H9 (cell line): ENCODE data around the gene MICOS13. TPM values are rescaled to one million over a fixed set of nuclear protein-coding genes. Genes with fewer than 3 reads are reported as not detected.
A peak's percentile ranks its signal among the peaks of the same experiment; 100 is the strongest.

ENCODE experiments used
- DNase-seq: peaks from one replicate; pipeline ENCODE4 v3.0.0-alpha.2; 2017
- H2AFZ ChIP-seq: one replicate; pipeline ENCODE4 v1.6.1; 2013; ENCODE audit warnings: mild to moderate bottlenecking, low read length, control low read depth, moderate library complexity
- H2AK5ac ChIP-seq: 2 replicates; pipeline ENCODE4 v1.6.1; 2013; ENCODE audit warnings: low read length, control low read depth, mixed read lengths; ENCODE audit not compliant: insufficient read length
- H2BK120ac ChIP-seq: one replicate; pipeline ENCODE4 v1.6.1; 2013; ENCODE audit warnings: low read depth, mild to moderate bottlenecking, low read length, control low read depth, inconsistent platforms; ENCODE audit not compliant: poor library complexity, severe bottlenecking
- H2BK12ac ChIP-seq: 2 replicates; pipeline ENCODE4 v1.6.1; 2013; ENCODE audit warnings: low read length, control low read depth, mixed read lengths, low read depth; ENCODE audit not compliant: insufficient read length
- H2BK15ac ChIP-seq: 2 replicates; pipeline ENCODE4 v1.6.1; 2013; ENCODE audit warnings: low read depth, low read length, control low read depth
- H2BK20ac ChIP-seq: one replicate; pipeline ENCODE4 v1.6.1; 2013; ENCODE audit warnings: low read depth, mild to moderate bottlenecking, low read length, control low read depth, inconsistent platforms; ENCODE audit not compliant: poor library complexity, severe bottlenecking
- H2BK5ac ChIP-seq: 2 replicates; pipeline ENCODE4 v1.6.1; 2013; ENCODE audit warnings: low read length, control low read depth, mixed read lengths; ENCODE audit not compliant: insufficient read length
- H3K14ac ChIP-seq: 2 replicates; pipeline ENCODE4 v1.6.1; 2013; ENCODE audit warnings: low read length, control low read depth; ENCODE audit not compliant: insufficient read depth
- H3K18ac ChIP-seq: 2 replicates; pipeline ENCODE4 v1.6.1; 2013; ENCODE audit warnings: low read depth, mild to moderate bottlenecking, mixed read lengths, low read length, control low read depth; ENCODE audit not compliant: insufficient read length
- H3K23ac ChIP-seq: 2 replicates; pipeline ENCODE4 v1.6.1; 2013; ENCODE audit warnings: low read length, control low read depth, mixed read lengths, low read depth; ENCODE audit not compliant: insufficient read length
- H3K23me2 ChIP-seq: 2 replicates; pipeline ENCODE4 v1.6.1; 2013; ENCODE audit warnings: low read depth, mild to moderate bottlenecking, mixed read lengths, low read length, control low read depth; ENCODE audit not compliant: insufficient read length, poor library complexity, severe bottlenecking
- H3K27ac ChIP-seq: 2 replicates; pipeline ENCODE4 v1.5.1; 2013; ENCODE audit warnings: low read length, control low read depth, mixed read lengths, low read depth; ENCODE audit not compliant: insufficient read length
- H3K27me3 ChIP-seq: 2 replicates; pipeline ENCODE4 v1.6.1; 2013; ENCODE audit warnings: low read length, control low read depth, inconsistent platforms; ENCODE audit not compliant: insufficient read depth
- H3K4ac ChIP-seq: 2 replicates; pipeline ENCODE4 v1.6.1; 2013; ENCODE audit warnings: low read depth, mild to moderate bottlenecking, control low read depth, inconsistent platforms, low read length, moderate library complexity
- H3K4me1 ChIP-seq: 2 replicates; pipeline ENCODE4 v1.6.1; 2013; ENCODE audit warnings: low read length, control low read depth, inconsistent platforms; ENCODE audit not compliant: insufficient read depth
- H3K4me2 ChIP-seq: 2 replicates; pipeline ENCODE4 v1.6.1; 2013; ENCODE audit warnings: low read length, control low read depth, mixed read lengths; ENCODE audit not compliant: insufficient read length, insufficient read depth
- H3K56ac ChIP-seq: 2 replicates; pipeline ENCODE4 v1.6.1; 2013; ENCODE audit warnings: low read depth, mild to moderate bottlenecking, mixed read lengths, low read length, control low read depth; ENCODE audit not compliant: insufficient read length
- H3K79me1 ChIP-seq: 2 replicates; pipeline ENCODE4 v1.6.1; 2013; ENCODE audit warnings: low read depth, mild to moderate bottlenecking, moderate library complexity, low read length, control low read depth, inconsistent platforms; ENCODE audit not compliant: insufficient read depth, poor library complexity, severe bottlenecking
- H3K79me2 ChIP-seq: 2 replicates; pipeline ENCODE4 v1.6.1; 2013; ENCODE audit warnings: low read length, control low read depth, inconsistent platforms; ENCODE audit not compliant: insufficient read depth
- H3K9ac ChIP-seq: 2 replicates; pipeline ENCODE4 v1.6.1; 2013; ENCODE audit warnings: low read length, control low read depth, mixed read lengths; ENCODE audit not compliant: insufficient read length; ENCODE audit errors: extremely low read depth
- H3K9me3 ChIP-seq: one replicate; pipeline ENCODE4 v1.6.1; 2013; ENCODE audit warnings: low read depth, low read length, inconsistent platforms; ENCODE audit not compliant: control insufficient read depth
- H3T11ph ChIP-seq: one replicate; pipeline ENCODE4 v1.6.1; 2013; ENCODE audit warnings: mild to moderate bottlenecking, low read length, control low read depth, inconsistent platforms
- H4K20me1 ChIP-seq: one replicate; pipeline ENCODE4 v1.6.1; 2013; ENCODE audit not compliant: control insufficient read depth, insufficient read length, insufficient read depth
- H4K5ac ChIP-seq: 2 replicates; pipeline ENCODE4 v1.6.1; 2013; ENCODE audit warnings: low read depth, mild to moderate bottlenecking, mixed read lengths, low read length, control low read depth; ENCODE audit not compliant: insufficient read length
- H4K8ac ChIP-seq: replicated peaks from 2 replicates; pipeline ENCODE4 v1.6.1; 2013; ENCODE audit warnings: low read length, control low read depth, mixed read lengths, low read depth; ENCODE audit not compliant: insufficient read length
- H4K91ac ChIP-seq: 2 replicates; pipeline ENCODE4 v1.6.1; 2013; ENCODE audit warnings: low read depth, mild to moderate bottlenecking, moderate library complexity, mixed read lengths, low read length, control low read depth; ENCODE audit not compliant: insufficient read length
- H3K27ac Mint-ChIP-seq, 3 experiments: 2 replicates in 2 of 3; 3 replicates in 1 of 3; pipeline ENCODE4 v1.8.0; 2020 to 2021; ENCODE audit warnings: mixed read lengths in 3 of 3, mild to moderate bottlenecking in 1 of 3, moderate library complexity in 1 of 3
- H3K27me3 Mint-ChIP-seq: 2 replicates; pipeline ENCODE4 v1.8.0; 2021; ENCODE audit warnings: low read depth, mild to moderate bottlenecking, moderate library complexity, mixed read lengths
- H3K36me3 Mint-ChIP-seq, 3 experiments: 2 replicates in 2 of 3; 3 replicates in 1 of 3; pipeline ENCODE4 v1.8.0; 2020 to 2021; ENCODE audit warnings: low read depth in 3 of 3, mixed read lengths in 3 of 3; ENCODE audit not compliant: insufficient read depth in 1 of 3
- H3K4me1 Mint-ChIP-seq, 2 experiments: 2 replicates each; pipeline ENCODE4 v1.8.0; 2020; ENCODE audit warnings: mixed read lengths in 2 of 2
- H3K4me3 Mint-ChIP-seq, 2 experiments: 2 replicates in 1 of 2; 3 replicates in 1 of 2; pipeline ENCODE4 v1.8.0; 2020 to 2021; ENCODE audit warnings: mild to moderate bottlenecking in 2 of 2, mixed read lengths in 2 of 2, moderate library complexity in 1 of 2
- H3K9me3 Mint-ChIP-seq, 2 experiments: 2 replicates in 1 of 2; 3 replicates in 1 of 2; pipeline ENCODE4 v1.8.0; 2020; ENCODE audit warnings: mild to moderate bottlenecking in 2 of 2, mixed read lengths in 2 of 2, moderate library complexity in 1 of 2
- WGBS: extraction: QIAGEN DNeasy Blood & Tissue Kit; methylation state at CpG from one replicate; pipeline ENCODE4 v1.1.7; 2013; ENCODE audit warnings: missing lambda C conversion rate, low lambda C conversion rate, mixed read lengths; ENCODE audit not compliant: insufficient read length; ENCODE audit errors: extremely low coverage; 5-methylcytosine and 5-hydroxymethylcytosine counted together
- total RNA-seq: library from RNA; stranded (reverse); gene quantifications from 2 replicates; pipeline ENCODE4 v1.2.1, GENCODE V29; 2021
- TF ChIP-seq, protein P1 (sequence below): fragments of 200-600 bp; sonication (generic); conservative IDR thresholded peaks from 3 replicates; pipeline ENCODE4 v1.8.0; 2021; ENCODE audit warnings: antibody characterized with exemption, mild to moderate bottlenecking

Gene MICOS13
- total RNA-seq, 1 experiment from 2014 or later, result 23.8 TPM

DNA sequence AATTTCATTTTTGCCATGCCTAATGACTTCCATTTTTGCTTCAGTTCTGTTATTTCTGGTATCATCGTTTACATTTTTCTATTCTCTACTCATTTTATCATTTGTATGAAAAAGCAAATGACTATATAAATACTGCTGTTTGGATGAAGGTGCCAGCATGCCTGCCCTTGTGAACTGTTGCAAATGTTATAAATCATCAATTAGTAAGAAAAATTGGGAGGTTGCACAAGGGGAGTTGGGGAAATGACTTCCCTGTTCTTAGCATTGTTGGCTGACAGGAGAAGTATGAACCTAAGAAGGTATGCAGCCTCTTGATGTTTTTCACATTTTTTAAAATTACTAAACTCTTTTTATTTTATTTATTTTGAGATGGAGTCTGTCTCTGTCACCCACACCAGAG is 42.3 kb downstream of the MICOS13 start:
- Mint-ChIP-seq H3K27me3 (no peaks in the 10 kb centered on the region), H3K4me1 (peaks cover 0 to 2% of the 10 kb centered on the region in 2 experiments; a peak in 3 of 4 replicates), H3K4me3 (no peak overlapping the region), H3K36me3 (peaks cover 13 to 34% (median 32%) of the 10 kb centered on the region in 3 experiments; a peak in 6 of 7 replicates), H3K27ac (0 out of 7 replicates have a peak overlapping the region, but pooled peaks of 1 of the 3 experiments have one; percentile 36), H3K9me3 (no peaks in the 10 kb centered on the region)
- Histone ChIP-seq H4K8ac (no peak overlapping the region), H4K20me1 (no peaks in the 10 kb centered on the region), H3T11ph (no peak overlapping the region), H3K4me1 (no peaks in the 10 kb centered on the region), H3K4ac (no peak overlapping the region), H3K9me3 (no peaks in the 10 kb centered on the region), H3K18ac (no peak overlapping the region), H3K4me2 (no peak overlapping the region), H2BK20ac (no peak overlapping the region), H3K27me3 (no peaks in the 10 kb centered on the region), H3K14ac (no peak overlapping the region), H3K23me2 (no peaks in the 10 kb centered on the region), H3K27ac (no peak overlapping the region), H3K79me2 (peaks cover 32% of the 10 kb centered on the region; the same call in 1 of the 2 replicates), H2BK12ac (no peak overlapping the region), H2AK5ac (no peak overlapping the region), H2AFZ (no peak overlapping the region), H3K79me1 (peaks cover 14% of the 10 kb centered on the region), H2BK120ac (no peak overlapping the region), H4K91ac (no peak overlapping the region), H4K5ac (no peak overlapping the region), H2BK5ac (no peak overlapping the region), H3K9ac (no peak overlapping the region), H2BK15ac (no peak overlapping the region), H3K56ac (no peak overlapping the region), H3K23ac (no peak overlapping the region)
- no peak for DNase-seq
- TF ChIP-seq, protein P1, sequence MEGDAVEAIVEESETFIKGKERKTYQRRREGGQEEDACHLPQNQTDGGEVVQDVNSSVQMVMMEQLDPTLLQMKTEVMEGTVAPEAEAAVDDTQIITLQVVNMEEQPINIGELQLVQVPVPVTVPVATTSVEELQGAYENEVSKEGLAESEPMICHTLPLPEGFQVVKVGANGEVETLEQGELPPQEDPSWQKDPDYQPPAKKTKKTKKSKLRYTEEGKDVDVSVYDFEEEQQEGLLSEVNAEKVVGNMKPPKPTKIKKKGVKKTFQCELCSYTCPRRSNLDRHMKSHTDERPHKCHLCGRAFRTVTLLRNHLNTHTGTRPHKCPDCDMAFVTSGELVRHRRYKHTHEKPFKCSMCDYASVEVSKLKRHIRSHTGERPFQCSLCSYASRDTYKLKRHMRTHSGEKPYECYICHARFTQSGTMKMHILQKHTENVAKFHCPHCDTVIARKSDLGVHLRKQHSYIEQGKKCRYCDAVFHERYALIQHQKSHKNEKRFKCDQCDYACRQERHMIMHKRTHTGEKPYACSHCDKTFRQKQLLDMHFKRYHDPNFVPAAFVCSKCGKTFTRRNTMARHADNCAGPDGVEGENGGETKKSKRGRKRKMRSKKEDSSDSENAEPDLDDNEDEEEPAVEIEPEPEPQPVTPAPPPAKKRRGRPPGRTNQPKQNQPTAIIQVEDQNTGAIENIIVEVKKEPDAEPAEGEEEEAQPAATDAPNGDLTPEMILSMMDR, result no peak
- WGBS, result no CpG with 5 or more reads among the region's 1 CpG
